GM18873 (cell line): ENCODE data around the gene PRKN.

Experiments
- ATAC-seq: cut with Tn5 transposase; IDR thresholded peaks from one replicate; pipeline ENCODE4 v1.9.1; 2021; ENCODE audit warnings: mild to moderate bottlenecking, moderate library complexity, moderate number of reproducible peaks; ENCODE audit not compliant: unreplicated experiment, low FRiP score

PRKN gene

GRCh38 chr6:162622572-162622971 lies 105.0 kb downstream of the PRKN start:
- no peak for ATAC-seq

GRCh38 chr6:162621246-162621645 lies 106.3 kb downstream of the PRKN start:
- no peak for ATAC-seq

GRCh38 chr6:162620073-162620472 lies 107.5 kb downstream of the PRKN start:
- no peak for ATAC-seq

GRCh38 chr6:162618448-162619002 lies 109.0 kb downstream of the PRKN start:
- no peak for ATAC-seq

- ATAC-seq, result no peak
These were observed 112.4 kb downstream of the PRKN start for GRCh38 chr6:162615016-162615705.

- no peak for ATAC-seq
These were observed 114.3 kb downstream of the PRKN start for GRCh38 chr6:162613310-162613709.

GRCh38 chr6:162612613-162613012 lies 115.0 kb downstream of the PRKN start:
- no peak for ATAC-seq

GRCh38 chr6:162610351-162610750 lies 117.2 kb downstream of the PRKN start:
- ATAC-seq, result no peak

GRCh38 chr6:162605881-162606280 lies 121.7 kb downstream of the PRKN start:
- no peak for ATAC-seq

GRCh38 chr6:162603231-162604015 lies 124.1 kb downstream of the PRKN start:
- ATAC-seq, result no peak

- no peak for ATAC-seq
These were observed 124.8 kb downstream of the PRKN start for GRCh38 chr6:162602759-162603158.

- no peak for ATAC-seq
These were observed 130.9 kb downstream of the PRKN start for GRCh38 chr6:162596676-162597075.

- ATAC-seq, result no peak
These were observed 136.0 kb downstream of the PRKN start for GRCh38 chr6:162591517-162591916.

- ATAC-seq, result no peak
These were observed 145.4 kb downstream of the PRKN start for GRCh38 chr6:162581988-162582780.

GRCh38 chr6:162580619-162581018 lies 146.9 kb downstream of the PRKN start:
- no peak for ATAC-seq

- ATAC-seq, result no peak
These were observed 151.6 kb downstream of the PRKN start for GRCh38 chr6:162576016-162576415.

- no peak for ATAC-seq
These were observed 155.3 kb downstream of the PRKN start for GRCh38 chr6:162572240-162572639.

GRCh38 chr6:162568266-162568665 lies 159.3 kb downstream of the PRKN start:
- ATAC-seq, result no peak

- no peak for ATAC-seq
These were observed 165.5 kb downstream of the PRKN start for GRCh38 chr6:162562041-162562440.

GRCh38 chr6:162560891-162561290 lies 166.7 kb downstream of the PRKN start:
- ATAC-seq, result no peak

- no peak for ATAC-seq
These were observed 173.0 kb downstream of the PRKN start for GRCh38 chr6:162554531-162554930.
